ENCODE data around the gene LRRN2. TPM values are rescaled to one million over a fixed set of nuclear protein-coding genes. Genes with fewer than 3 reads are reported as not detected.

LRRN2 gene
- polyA plus RNA-seq, 1 of the 3 experiments (the other 2 are of a cell fraction) = not detected

DNA sequence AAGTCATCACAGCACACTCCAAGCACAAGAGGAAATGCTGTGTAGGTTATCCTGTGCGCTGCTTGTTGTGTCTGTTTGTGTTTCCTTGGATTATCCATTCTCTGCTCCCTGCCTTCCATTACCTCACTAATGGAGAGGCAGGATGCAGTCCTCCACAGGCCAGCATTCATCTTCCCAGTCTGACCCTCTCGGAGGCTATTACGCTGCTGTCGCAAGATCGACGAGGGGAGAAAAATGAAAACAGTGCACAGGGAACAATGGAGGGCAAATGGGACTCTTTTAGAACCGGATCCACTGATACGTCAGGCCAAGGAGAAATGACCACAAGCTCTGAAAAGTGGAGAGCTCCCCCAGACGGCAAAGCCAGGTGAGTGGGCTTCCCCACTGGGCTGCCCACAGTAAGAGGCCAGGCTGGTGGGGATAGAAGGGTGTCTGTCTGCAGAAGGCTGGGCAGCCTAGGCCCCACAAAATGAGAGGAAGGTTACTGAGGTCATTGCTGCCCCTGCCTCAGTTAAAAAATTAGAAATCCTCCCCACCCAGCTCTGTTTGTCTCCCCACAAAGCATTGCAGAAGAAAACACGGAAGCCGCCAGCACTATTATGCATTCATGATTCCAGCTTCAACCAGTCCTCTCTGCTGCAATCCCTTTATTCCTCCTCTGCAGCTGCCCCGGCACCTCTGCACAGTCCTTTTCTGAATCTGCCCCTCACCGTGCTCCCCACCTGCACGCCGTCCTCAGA lies 21.7 kb downstream of the LRRN2 start (continued):
- TF ChIP-seq REST (IDR thresholded peaks at IDR 0.05; ENCODE audit: low read depth, low read length) = no peak
- TF ChIP-seq ZBTB33 (IDR thresholded peaks at IDR 0.05; ENCODE audit: borderline replicate concordance, low read depth) = no peak
- TF ChIP-seq CHD2 (IDR thresholded peaks at IDR 0.05; ENCODE audit: low read length, partially characterized antibody) = no peak
- no peak for TF ChIP-seq FOXJ3 (CRISPR knock-in tag; IDR thresholded peaks at IDR 0.05)
- no peak for TF ChIP-seq ELF1 (IDR thresholded peaks at IDR 0.05)
- TF ChIP-seq, protein P1, sequence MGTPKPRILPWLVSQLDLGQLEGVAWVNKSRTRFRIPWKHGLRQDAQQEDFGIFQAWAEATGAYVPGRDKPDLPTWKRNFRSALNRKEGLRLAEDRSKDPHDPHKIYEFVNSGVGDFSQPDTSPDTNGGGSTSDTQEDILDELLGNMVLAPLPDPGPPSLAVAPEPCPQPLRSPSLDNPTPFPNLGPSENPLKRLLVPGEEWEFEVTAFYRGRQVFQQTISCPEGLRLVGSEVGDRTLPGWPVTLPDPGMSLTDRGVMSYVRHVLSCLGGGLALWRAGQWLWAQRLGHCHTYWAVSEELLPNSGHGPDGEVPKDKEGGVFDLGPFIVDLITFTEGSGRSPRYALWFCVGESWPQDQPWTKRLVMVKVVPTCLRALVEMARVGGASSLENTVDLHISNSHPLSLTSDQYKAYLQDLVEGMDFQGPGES (IDR thresholded peaks at IDR 0.05; ENCODE audit: low read depth, low read length) = no peak
- no peak for TF ChIP-seq RXRA (IDR thresholded peaks at IDR 0.05; ENCODE audit: borderline replicate concordance, low read depth)

GRCh38 chr1:204662530-204662929 lies 23.0 kb downstream of the LRRN2 start:
- peaks cover 0 to 5% of the 10 kb centered on the region in 2 experiments; a peak in 1 of 4 replicates for H3K4me1 ChIP-seq (ENCODE audit: control insufficient read depth in 1 of 2, insufficient read depth in 2 of 2, low read depth in 1 of 2, low read length in 1 of 2)
- CTCF ChIA-PET = interaction anchor here (0.7 to 2.0 kb wide), 5 partner anchors 8 to 144 kb away, joined by 3 to 12 read pairs (median 4); no protein-coding TSS in a partner anchor

More at GRCh38 chr1:204662530-204662929, 23.0 kb downstream of the LRRN2 start:
- H3K4me2 ChIP-seq = no peak overlapping the region
- H4K20me1 ChIP-seq (ENCODE audit: insufficient read depth) = no peaks in the 10 kb centered on the region
- peaks cover 8% of the 10 kb centered on the region; the same call in 1 of the 2 replicates for H3K27me3 ChIP-seq (ENCODE audit: insufficient read depth)
- H3K9me2 ChIP-seq = no peaks in the 10 kb centered on the region
- H3F3A ChIP-seq (replicated peaks; ENCODE audit: insufficient read depth) = no peaks in the 10 kb centered on the region
- H3K27ac ChIP-seq (ENCODE audit: low read depth in 2 of 2, low read length in 1 of 2) = no peak overlapping the region
- H3K79me2 ChIP-seq (ENCODE audit: insufficient read depth) = no peaks in the 10 kb centered on the region
- no peak for DNase-seq
- TF ChIP-seq RAD21 (IDR thresholded peaks at IDR 0.05; ENCODE audit: low read length) (no peak), SIN3A (IDR thresholded peaks at IDR 0.05; ENCODE audit: borderline replicate concordance, low read depth, low read length) (no peak), TAF1 (IDR thresholded peaks at IDR 0.05; ENCODE audit: borderline replicate concordance, low read depth, low read length) (no peak), CHD2 (IDR thresholded peaks at IDR 0.05; ENCODE audit: low read length, partially characterized antibody) (no peak), RCOR1 (IDR thresholded peaks at IDR 0.05; ENCODE audit: low read length) (no peak), TEAD4 (IDR thresholded peaks at IDR 0.05; ENCODE audit: borderline replicate concordance, insufficient read depth) (no peak), MEF2A (IDR thresholded peaks at IDR 0.05; ENCODE audit: borderline replicate concordance, low read depth) (no peak)
- TF ChIP-seq, protein P2, sequence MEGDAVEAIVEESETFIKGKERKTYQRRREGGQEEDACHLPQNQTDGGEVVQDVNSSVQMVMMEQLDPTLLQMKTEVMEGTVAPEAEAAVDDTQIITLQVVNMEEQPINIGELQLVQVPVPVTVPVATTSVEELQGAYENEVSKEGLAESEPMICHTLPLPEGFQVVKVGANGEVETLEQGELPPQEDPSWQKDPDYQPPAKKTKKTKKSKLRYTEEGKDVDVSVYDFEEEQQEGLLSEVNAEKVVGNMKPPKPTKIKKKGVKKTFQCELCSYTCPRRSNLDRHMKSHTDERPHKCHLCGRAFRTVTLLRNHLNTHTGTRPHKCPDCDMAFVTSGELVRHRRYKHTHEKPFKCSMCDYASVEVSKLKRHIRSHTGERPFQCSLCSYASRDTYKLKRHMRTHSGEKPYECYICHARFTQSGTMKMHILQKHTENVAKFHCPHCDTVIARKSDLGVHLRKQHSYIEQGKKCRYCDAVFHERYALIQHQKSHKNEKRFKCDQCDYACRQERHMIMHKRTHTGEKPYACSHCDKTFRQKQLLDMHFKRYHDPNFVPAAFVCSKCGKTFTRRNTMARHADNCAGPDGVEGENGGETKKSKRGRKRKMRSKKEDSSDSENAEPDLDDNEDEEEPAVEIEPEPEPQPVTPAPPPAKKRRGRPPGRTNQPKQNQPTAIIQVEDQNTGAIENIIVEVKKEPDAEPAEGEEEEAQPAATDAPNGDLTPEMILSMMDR (IDR thresholded peaks at IDR 0.05) = no peak
- TF ChIP-seq, protein P1 (IDR thresholded peaks at IDR 0.05; ENCODE audit: low read depth, low read length) = no peak
- H3K36me3 ChIP-seq (replicated peaks in 1 of 2; ENCODE audit: control insufficient read depth in 1 of 2, insufficient read depth in 2 of 2, low read length in 1 of 2) = no peaks in the 10 kb centered on the region
- H2AFZ ChIP-seq (ENCODE audit: low read depth) = no peak overlapping the region
- no peaks in the 10 kb centered on the region for H3K9me3 ChIP-seq
- no peak overlapping the region for H3K9ac ChIP-seq
- POLR2A ChIA-PET = no interaction called here
- H3K4me3 ChIP-seq (ENCODE audit: low read depth in 2 of 2, low read length in 1 of 2) = no peak overlapping the region
